Measurements from ENCODE around the gene LIF. TPM values are rescaled to one million over a fixed set of nuclear protein-coding genes. Genes with fewer than 3 reads are reported as not detected.
A peak's percentile ranks its signal among the peaks of the same experiment; 100 is the strongest.

Gene LIF
- polyA plus RNA-seq, 2 donors: 0.54 to 1.0 TPM

DNA sequence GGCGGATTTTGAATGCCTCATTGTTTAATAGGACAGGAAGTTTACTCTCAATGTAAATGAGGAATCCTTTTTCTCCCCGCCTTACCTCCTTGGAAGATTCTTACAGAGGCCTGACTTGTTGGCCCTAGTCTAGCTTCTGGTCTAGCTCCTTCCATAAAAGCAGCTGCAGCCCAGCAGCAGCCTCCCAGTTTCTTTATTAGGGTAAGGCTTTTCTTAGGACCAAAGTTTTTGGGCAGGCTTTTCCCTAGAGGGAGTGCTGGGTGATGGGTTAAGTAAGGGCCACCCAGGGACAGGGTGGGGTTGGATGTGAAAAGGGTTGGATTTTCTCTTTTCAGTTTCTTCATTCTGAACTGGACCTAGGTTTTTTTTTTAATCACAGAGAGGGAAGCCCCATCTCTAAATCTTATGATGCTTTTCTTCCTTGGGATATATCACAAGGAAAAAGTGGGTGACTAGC is 49.7 kb downstream of the LIF start:
- WGBS, 2 donors: 8 to 33% methylated on average over 2 of the region's 2 CpGs
- H3K4me3 ChIP-seq (ENCODE audit: low read depth in 1 of 2, low read length in 2 of 2): no peak overlapping the region
- H3K27me3 ChIP-seq (ENCODE audit: control insufficient read depth in 1 of 2, insufficient read depth in 2 of 2, low read length in 2 of 2): no peaks in the 10 kb centered on the region
- no peaks in the 10 kb centered on the region for H3K9me3 ChIP-seq (ENCODE audit: control insufficient read depth in 2 of 2, insufficient read depth in 1 of 2, low read depth in 1 of 2, low read length in 1 of 2)
- no peaks in the 10 kb centered on the region for H3K36me3 ChIP-seq (ENCODE audit: control insufficient read depth in 2 of 2, insufficient read depth in 2 of 2, low read length in 1 of 2)
- H3K4me1 ChIP-seq (ENCODE audit: control insufficient read depth in 2 of 2, insufficient read depth in 2 of 2, low read length in 1 of 2): peaks cover 0 to 3% of the 10 kb centered on the region in 2 donors
- peak overlapping the region; percentile 76 to 98 for H3K27ac ChIP-seq (ENCODE audit: low read depth in 2 of 2, low read length in 1 of 2)

DNA sequence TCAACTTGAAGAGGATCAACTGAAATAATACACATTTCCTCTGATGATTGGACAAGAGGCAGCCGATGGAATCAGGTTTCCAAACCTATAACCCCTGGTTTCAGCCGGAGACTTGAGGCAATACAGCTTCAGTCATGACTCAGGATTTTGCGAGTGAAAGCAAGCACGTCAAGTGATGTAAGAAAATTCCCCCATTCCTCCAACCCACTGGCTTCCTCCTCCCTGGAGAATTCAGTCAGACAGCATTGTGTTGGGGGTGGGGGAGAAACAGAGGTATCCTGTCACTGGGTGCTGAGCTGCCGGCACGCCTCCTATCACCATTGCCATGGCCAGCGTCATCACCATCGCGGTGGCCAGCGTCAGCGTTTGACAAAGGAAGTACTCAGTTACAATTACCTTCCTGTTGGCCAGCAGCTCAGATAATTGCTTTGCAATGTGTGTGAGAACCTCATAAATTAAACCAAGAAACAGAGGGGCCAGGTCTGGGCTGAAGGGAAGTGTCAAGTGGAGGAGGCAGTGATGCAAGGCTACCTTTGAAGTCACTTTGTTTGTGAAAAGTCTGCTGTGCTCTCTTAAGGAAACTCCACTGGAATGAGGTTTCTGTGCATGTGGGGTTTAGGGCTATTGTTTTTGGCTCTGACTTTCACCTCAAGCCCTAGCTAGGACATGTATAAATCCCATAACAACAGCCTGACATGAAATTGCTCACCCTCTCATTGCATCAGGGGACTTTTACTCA is 50.2 kb downstream of the LIF start:
- 9 to 12% methylated on average over 11 of the region's 11 CpGs for WGBS, 2 donors
- no peak overlapping the region for H3K4me3 ChIP-seq (ENCODE audit: low read depth in 1 of 2, low read length in 2 of 2)

DNA sequence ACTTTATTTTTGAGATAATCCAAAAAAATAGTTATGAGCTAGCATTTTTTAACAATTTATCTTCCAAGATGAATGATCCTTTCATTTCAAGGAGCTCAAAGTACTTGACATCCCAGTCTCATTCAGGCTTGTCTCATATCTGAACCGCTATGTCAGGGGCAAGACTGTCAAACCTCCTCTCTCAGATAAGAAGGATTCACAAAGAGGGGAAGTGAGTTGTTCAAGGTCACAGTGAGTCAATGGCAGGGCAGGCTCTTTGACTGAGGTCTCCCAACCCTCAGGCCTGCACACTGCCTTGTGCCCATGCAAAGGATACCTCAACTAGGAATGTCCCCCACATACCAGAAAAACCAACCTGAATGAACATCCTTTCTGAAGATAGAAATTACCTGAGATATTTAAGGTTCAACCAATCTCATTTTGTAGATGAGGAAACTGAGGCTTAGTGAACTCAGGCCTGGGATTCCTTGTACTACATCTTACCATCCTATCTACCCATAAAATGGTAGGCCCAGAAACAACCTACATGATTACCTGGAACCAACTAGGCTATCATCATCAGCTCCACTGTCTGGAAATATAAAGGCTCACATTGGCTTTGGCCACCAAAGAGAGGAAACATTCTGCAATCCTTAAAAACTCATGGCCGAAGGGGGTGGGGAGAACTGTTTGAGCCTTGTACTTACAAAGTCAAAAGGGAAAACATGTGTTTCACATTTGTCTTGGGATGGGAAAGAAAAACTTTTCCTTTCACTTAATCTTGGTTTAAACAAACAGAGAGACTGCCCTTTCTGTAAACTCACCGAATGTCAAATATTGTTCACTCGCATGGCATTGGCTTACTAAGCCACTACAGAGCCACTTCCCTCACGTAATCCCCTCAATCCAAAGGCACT is 51.1 kb downstream of the LIF start:
- Histone ChIP-seq H3K27me3 (ENCODE audit: control insufficient read depth in 1 of 2, insufficient read depth in 2 of 2, low read length in 2 of 2) (no peaks in the 10 kb centered on the region), H3K4me3 (ENCODE audit: low read depth in 1 of 2, low read length in 2 of 2) (no peak overlapping the region), H3K9me3 (ENCODE audit: control insufficient read depth in 2 of 2, insufficient read depth in 1 of 2, low read depth in 1 of 2, low read length in 1 of 2) (no peaks in the 10 kb centered on the region), H3K27ac (ENCODE audit: low read depth in 2 of 2, low read length in 1 of 2) (peak overlapping the region; percentile 76 to 98), H3K4me1 (ENCODE audit: control insufficient read depth in 2 of 2, insufficient read depth in 2 of 2, low read length in 1 of 2) (peaks cover 0 to 3% of the 10 kb centered on the region in 2 donors), H3K36me3 (ENCODE audit: control insufficient read depth in 2 of 2, insufficient read depth in 2 of 2, low read length in 1 of 2) (no peaks in the 10 kb centered on the region)
- WGBS, 2 donors: 37 to 53% methylated on average over 5 of the region's 5 CpGs

More for the DNA sequence above, 50.2 kb downstream of the LIF start:
- peaks cover 0 to 3% of the 10 kb centered on the region in 2 donors for H3K4me1 ChIP-seq (ENCODE audit: control insufficient read depth in 2 of 2, insufficient read depth in 2 of 2, low read length in 1 of 2)
- H3K27me3 ChIP-seq (ENCODE audit: control insufficient read depth in 1 of 2, insufficient read depth in 2 of 2, low read length in 2 of 2): no peaks in the 10 kb centered on the region
- H3K27ac ChIP-seq (ENCODE audit: low read depth in 2 of 2, low read length in 1 of 2): peak overlapping the region; percentile 76 to 98
- H3K9me3 ChIP-seq (ENCODE audit: control insufficient read depth in 2 of 2, insufficient read depth in 1 of 2, low read depth in 1 of 2, low read length in 1 of 2): no peaks in the 10 kb centered on the region
- no peaks in the 10 kb centered on the region for H3K36me3 ChIP-seq (ENCODE audit: control insufficient read depth in 2 of 2, insufficient read depth in 2 of 2, low read length in 1 of 2)

DNA sequence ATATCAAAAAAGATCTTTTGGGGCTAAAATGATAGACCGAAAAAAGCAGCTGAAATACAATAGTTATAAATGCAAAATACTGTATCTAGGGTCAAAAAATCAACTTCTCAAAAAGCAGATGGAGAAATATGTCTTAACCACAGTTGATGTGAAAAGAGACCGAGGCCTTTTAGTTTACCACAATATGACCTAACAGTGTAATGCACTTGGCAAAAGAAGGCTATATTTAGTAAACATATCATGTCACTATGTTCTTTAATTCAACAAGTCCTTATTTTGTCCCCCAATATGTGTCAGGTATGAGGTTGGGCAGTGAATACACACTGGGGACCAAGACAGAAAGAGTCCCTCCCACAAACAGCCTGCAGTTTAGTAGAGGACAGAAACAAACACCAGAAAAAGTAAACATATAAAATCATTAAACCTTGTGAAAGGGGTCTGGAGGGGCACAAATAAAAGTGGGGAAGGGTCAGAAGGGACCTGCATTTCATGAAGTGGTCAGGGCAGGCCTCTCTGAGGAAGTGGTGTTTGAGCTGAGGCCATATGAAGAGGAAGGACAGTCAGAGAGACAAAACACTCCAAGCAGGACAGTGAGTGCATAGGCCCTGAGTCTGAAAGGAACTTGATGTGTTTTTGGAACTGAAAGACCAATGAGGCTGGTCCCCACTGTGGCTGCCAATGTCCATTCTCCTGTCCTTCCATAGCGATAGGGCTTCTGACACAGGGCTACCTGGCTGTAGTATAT is 53.4 kb downstream of the LIF start:
- Histone ChIP-seq H3K4me1 (ENCODE audit: control insufficient read depth in 2 of 2, insufficient read depth in 2 of 2, low read length in 1 of 2) (peaks cover 0 to 3% of the 10 kb centered on the region in 2 donors), H3K36me3 (ENCODE audit: control insufficient read depth in 2 of 2, insufficient read depth in 2 of 2, low read length in 1 of 2) (no peaks in the 10 kb centered on the region), H3K4me3 (ENCODE audit: low read depth in 1 of 2, low read length in 2 of 2) (no peak overlapping the region), H3K27me3 (ENCODE audit: control insufficient read depth in 1 of 2, insufficient read depth in 2 of 2, low read length in 2 of 2) (no peaks in the 10 kb centered on the region), H3K27ac (ENCODE audit: low read depth in 2 of 2, low read length in 1 of 2) (no peak overlapping the region), H3K9me3 (ENCODE audit: control insufficient read depth in 2 of 2, insufficient read depth in 1 of 2, low read depth in 1 of 2, low read length in 1 of 2) (no peaks in the 10 kb centered on the region)
- WGBS, 2 donors: 89 to 92% methylated on average over 3 of the region's 3 CpGs

DNA sequence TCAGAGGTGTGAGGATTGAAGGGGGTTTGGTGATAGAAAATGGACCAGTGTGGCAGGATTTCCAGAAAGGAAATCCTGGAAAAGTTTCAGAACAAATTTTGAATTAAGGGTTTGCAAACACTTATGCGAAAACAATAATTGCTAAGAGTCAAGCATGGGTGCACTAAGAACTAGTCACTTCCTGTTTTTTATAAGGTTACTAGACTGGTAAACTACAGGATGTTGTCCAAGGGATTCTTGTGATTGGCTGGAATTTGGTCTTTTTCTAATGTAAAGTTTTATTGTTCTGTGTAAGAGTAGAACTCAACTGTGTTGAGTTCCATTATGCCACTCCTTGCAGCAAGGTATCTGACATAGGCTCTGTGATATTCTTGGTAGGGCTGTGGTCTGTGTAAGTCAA is 54.1 kb downstream of the LIF start:
- Histone ChIP-seq H3K9me3 (ENCODE audit: control insufficient read depth in 2 of 2, insufficient read depth in 1 of 2, low read depth in 1 of 2, low read length in 1 of 2) (no peaks in the 10 kb centered on the region), H3K27me3 (ENCODE audit: control insufficient read depth in 1 of 2, insufficient read depth in 2 of 2, low read length in 2 of 2) (no peaks in the 10 kb centered on the region), H3K27ac (ENCODE audit: low read depth in 2 of 2, low read length in 1 of 2) (no peak overlapping the region), H3K4me1 (ENCODE audit: control insufficient read depth in 2 of 2, insufficient read depth in 2 of 2, low read length in 1 of 2) (peaks cover 0 to 3% of the 10 kb centered on the region in 2 donors), H3K36me3 (ENCODE audit: control insufficient read depth in 2 of 2, insufficient read depth in 2 of 2, low read length in 1 of 2) (no peaks in the 10 kb centered on the region), H3K4me3 (ENCODE audit: low read depth in 1 of 2, low read length in 2 of 2) (no peak overlapping the region)
- WGBS, 2 donors: 90% methylated on average over 1 of the region's 1 CpG

DNA sequence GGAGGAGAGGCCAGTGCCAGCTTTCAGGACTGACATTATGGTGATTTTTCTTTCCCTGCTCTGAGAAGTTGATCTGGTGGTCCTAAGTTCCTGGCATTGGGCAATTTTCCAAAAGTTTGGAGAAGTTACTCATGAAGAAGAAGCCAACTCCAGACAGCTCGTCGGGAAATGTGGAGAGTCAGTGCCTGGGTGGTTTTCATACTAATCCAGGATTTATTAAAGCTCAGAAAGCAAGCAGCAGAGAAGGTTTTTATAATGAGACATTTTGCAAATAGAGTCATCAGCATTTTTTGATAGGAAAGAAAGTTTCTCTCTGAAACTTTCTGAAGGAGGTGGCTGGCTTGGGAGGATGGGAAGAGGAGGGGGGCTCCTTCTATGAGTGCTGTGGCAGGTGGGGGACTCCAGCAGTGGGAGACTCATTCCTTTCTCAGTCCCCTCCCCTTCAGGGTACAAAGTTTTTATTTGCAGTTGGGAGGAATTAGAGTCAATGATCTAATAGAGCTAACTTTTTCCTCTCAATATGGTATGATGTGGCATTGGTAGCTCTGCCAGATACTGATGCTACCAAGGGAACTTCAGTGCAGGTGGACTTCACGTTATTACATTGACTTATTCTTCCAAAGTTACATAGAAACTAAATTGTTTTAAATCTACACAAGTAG is 55.4 kb downstream of the LIF start:
- Histone ChIP-seq H3K4me1 (ENCODE audit: control insufficient read depth in 2 of 2, insufficient read depth in 2 of 2, low read length in 1 of 2) (peaks cover 0 to under 1% of the 10 kb centered on the region in 2 donors), H3K9me3 (ENCODE audit: control insufficient read depth in 2 of 2, insufficient read depth in 1 of 2, low read depth in 1 of 2, low read length in 1 of 2) (no peaks in the 10 kb centered on the region), H3K36me3 (ENCODE audit: control insufficient read depth in 2 of 2, insufficient read depth in 2 of 2, low read length in 1 of 2) (no peaks in the 10 kb centered on the region), H3K27me3 (ENCODE audit: control insufficient read depth in 1 of 2, insufficient read depth in 2 of 2, low read length in 2 of 2) (no peaks in the 10 kb centered on the region), H3K27ac (ENCODE audit: low read depth in 2 of 2, low read length in 1 of 2) (no peak overlapping the region), H3K4me3 (ENCODE audit: low read depth in 1 of 2, low read length in 2 of 2) (no peak overlapping the region)
- 69 to 74% methylated on average over 3 of the region's 3 CpGs for WGBS, 2 donors

DNA sequence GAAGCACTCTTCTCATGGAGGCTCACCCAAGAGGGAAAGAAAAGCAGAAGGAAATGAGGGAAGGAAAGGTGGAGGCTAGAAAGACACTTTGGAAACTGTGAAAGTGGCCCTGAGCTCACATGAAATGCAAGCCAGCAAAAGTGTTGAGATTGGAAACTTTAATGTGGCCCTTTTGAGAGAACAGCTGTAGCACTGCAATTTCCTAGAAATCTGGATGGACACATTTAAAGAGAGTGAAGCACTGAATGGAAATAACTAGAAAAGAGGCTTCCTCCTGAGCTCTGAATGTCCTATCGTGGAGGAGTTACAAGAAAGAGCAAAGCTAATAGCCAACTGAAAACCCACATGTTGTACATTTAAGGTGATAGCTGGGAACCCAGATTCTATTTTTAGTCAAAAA is 56.0 kb downstream of the LIF start:
- WGBS, 2 donors: 76 to 80% methylated on average over 1 of the region's 1 CpG
- Histone ChIP-seq H3K4me1 (ENCODE audit: control insufficient read depth in 2 of 2, insufficient read depth in 2 of 2, low read length in 1 of 2) (no peaks in the 10 kb centered on the region), H3K27ac (ENCODE audit: low read depth in 2 of 2, low read length in 1 of 2) (no peak overlapping the region), H3K36me3 (ENCODE audit: control insufficient read depth in 2 of 2, insufficient read depth in 2 of 2, low read length in 1 of 2) (no peaks in the 10 kb centered on the region), H3K9me3 (ENCODE audit: control insufficient read depth in 2 of 2, insufficient read depth in 1 of 2, low read depth in 1 of 2, low read length in 1 of 2) (no peaks in the 10 kb centered on the region), H3K4me3 (ENCODE audit: low read depth in 1 of 2, low read length in 2 of 2) (no peak overlapping the region), H3K27me3 (ENCODE audit: control insufficient read depth in 1 of 2, insufficient read depth in 2 of 2, low read length in 2 of 2) (no peaks in the 10 kb centered on the region)

Measured in esophagus (tissue), 2 donors.